Measurements from ENCODE around the gene FTL. TPM values are rescaled to one million over a fixed set of nuclear protein-coding genes. Genes with fewer than 3 reads are reported as not detected.

FTL gene
- total RNA-seq, 1 experiment from 2014 or later, result 1,245 TPM

- H3K4me1 Mint-ChIP-seq, result peaks cover 30 to 45% of the 10 kb centered on the region in 2 experiments
- TF ChIP-seq CTCF (conservative IDR thresholded peaks at IDR 0.05), result no peak
- no peak overlapping the region for H4K91ac ChIP-seq (ENCODE audit: insufficient read length, low read depth, low read length)
- H2AK5ac ChIP-seq (ENCODE audit: insufficient read length, low read length), result no peak overlapping the region
- peak overlapping the region; percentile 69 for H3K9ac ChIP-seq (ENCODE audit: extremely low read depth, insufficient read length, low read length)
- H2BK20ac ChIP-seq (ENCODE audit: low read depth, low read length, poor library complexity, severe bottlenecking), result no peak overlapping the region
- peaks cover 2% of the 10 kb centered on the region; the same call in 1 of the 2 replicates for H3K27me3 Mint-ChIP-seq (ENCODE audit: low read depth)
- no peaks in the 10 kb centered on the region for H3K9me3 ChIP-seq (ENCODE audit: control insufficient read depth, low read depth, low read length)
- no peaks in the 10 kb centered on the region for H3K27me3 ChIP-seq (ENCODE audit: insufficient read depth, low read length)
- no peaks in the 10 kb centered on the region for H3K79me1 ChIP-seq (ENCODE audit: insufficient read depth, low read depth, low read length, poor library complexity, severe bottlenecking)
- peak overlapping the region; percentile 97 to 98 (median 98) for H3K27ac Mint-ChIP-seq
- H4K20me1 ChIP-seq (ENCODE audit: control insufficient read depth, insufficient read depth, insufficient read length), result peaks cover 3% of the 10 kb centered on the region
- H3K4ac ChIP-seq (ENCODE audit: low read depth, low read length), result no peak overlapping the region
- H2BK120ac ChIP-seq (ENCODE audit: low read depth, low read length, poor library complexity, severe bottlenecking), result no peak overlapping the region
- peak overlapping the region; percentile 50 for H3K27ac ChIP-seq (ENCODE audit: insufficient read length, low read depth, low read length)
- no CpG with 5 or more reads among the region's 19 CpGs for WGBS (ENCODE audit: extremely low coverage, insufficient read length, low lambda C conversion rate)
- peak overlapping the region; percentile 91 for H3K18ac ChIP-seq (ENCODE audit: insufficient read length, low read depth, low read length)
- peaks cover 14% of the 10 kb centered on the region for H3K23me2 ChIP-seq (ENCODE audit: insufficient read length, low read depth, low read length, poor library complexity, severe bottlenecking)
- H3K79me2 ChIP-seq (ENCODE audit: insufficient read depth, low read length), result no peaks in the 10 kb centered on the region
- H3T11ph ChIP-seq (ENCODE audit: low read length), result no peak overlapping the region
- no peak overlapping the region for H4K5ac ChIP-seq (ENCODE audit: insufficient read length, low read depth, low read length)
- no peak overlapping the region for H3K56ac ChIP-seq (ENCODE audit: insufficient read length, low read depth, low read length)
- H3K4me3 Mint-ChIP-seq, result peak overlapping the region; percentile 96 to 98
- H3K23ac ChIP-seq (ENCODE audit: insufficient read length, low read depth, low read length), result no peak overlapping the region
- H2AFZ ChIP-seq (ENCODE audit: low read length), result no peak overlapping the region
- H4K8ac ChIP-seq (replicated peaks; ENCODE audit: insufficient read length, low read depth, low read length), result no peak overlapping the region
- no peak overlapping the region for H2BK5ac ChIP-seq (ENCODE audit: insufficient read length, low read length)
- H3K4me1 ChIP-seq (ENCODE audit: insufficient read depth, low read length), result no peaks in the 10 kb centered on the region; the same call in 1 of the 2 replicates
- no peak overlapping the region for H2BK12ac ChIP-seq (ENCODE audit: insufficient read length, low read depth, low read length)
- peaks cover 0 to 5% of the 10 kb centered on the region in 2 experiments; a peak in 2 of 5 replicates for H3K9me3 Mint-ChIP-seq
- H3K14ac ChIP-seq (ENCODE audit: insufficient read depth, low read length), result peak overlapping the region; percentile 82; the same call in 1 of the 2 replicates
- no peak for DNase-seq
- peaks cover 23 to 57% (median 47%) of the 10 kb centered on the region in 3 experiments; a peak in 6 of 7 replicates for H3K36me3 Mint-ChIP-seq (ENCODE audit: insufficient read depth in 1 of 3, low read depth in 3 of 3)
- H2BK15ac ChIP-seq (ENCODE audit: low read depth, low read length), result no peak overlapping the region; the same call in 1 of the 2 replicates
- peak overlapping the region; percentile 46 for H3K4me2 ChIP-seq (ENCODE audit: insufficient read depth, insufficient read length, low read length)
Measured at GRCh38 chr19:48964205-48965039, 687 bp upstream of the FTL start.

Measured in H9 (cell line).